ENCODE results near the gene RASEF.

RASEF gene

GRCh38 chr9:82987370-82988189 is 75.4 kb downstream of the RASEF start:
- no peak for DNase-seq (ENCODE audit: low read depth in 1 of 2, low spot score in 1 of 2)
- no peaks in the 10 kb centered on the region for H3K27me3 ChIP-seq (ENCODE audit: insufficient read depth, poor library complexity, severe bottlenecking)
- TF ChIP-seq SPI1 (IDR thresholded peaks at IDR 0.05; ENCODE audit: borderline replicate concordance, low read depth) (no peak), POLR2AphosphoS5 (IDR thresholded peaks at IDR 0.05; ENCODE audit: low read depth) (no peak), REST (IDR thresholded peaks at IDR 0.05; ENCODE audit: insufficient replicate concordance, low read depth) (no peak), CTCF (IDR thresholded peaks at IDR 0.05; ENCODE audit: insufficient read depth, low read length) (no peak), GABPA (IDR thresholded peaks at IDR 0.05; ENCODE audit: low read depth) (no peak)
- H3K27ac ChIP-seq (replicated peaks): no peak overlapping the region
- no peak overlapping the region for H3K4me3 ChIP-seq (replicated peaks; ENCODE audit: insufficient read depth, low read length)

- Histone ChIP-seq H3K27me3 (ENCODE audit: insufficient read depth, poor library complexity, severe bottlenecking) (no peaks in the 10 kb centered on the region), H3K4me3 (replicated peaks; ENCODE audit: insufficient read depth, low read length) (no peak overlapping the region), H3K27ac (replicated peaks) (no peak overlapping the region)
- TF ChIP-seq SPI1 (IDR thresholded peaks at IDR 0.05; ENCODE audit: borderline replicate concordance, low read depth) (no peak), POLR2AphosphoS5 (IDR thresholded peaks at IDR 0.05; ENCODE audit: low read depth) (no peak), REST (IDR thresholded peaks at IDR 0.05; ENCODE audit: insufficient replicate concordance, low read depth) (no peak), CTCF (IDR thresholded peaks at IDR 0.05; ENCODE audit: insufficient read depth, low read length) (no peak), GABPA (IDR thresholded peaks at IDR 0.05; ENCODE audit: low read depth) (no peak)
- DNase-seq (ENCODE audit: low read depth in 1 of 2, low spot score in 1 of 2): no peak
These were observed 81.4 kb downstream of the RASEF start for GRCh38 chr9:82981552-82981951.

- no peak overlapping the region for H3K4me3 ChIP-seq (replicated peaks; ENCODE audit: insufficient read depth, low read length)
- TF ChIP-seq POLR2AphosphoS5 (IDR thresholded peaks at IDR 0.05; ENCODE audit: low read depth) (no peak), SPI1 (IDR thresholded peaks at IDR 0.05; ENCODE audit: borderline replicate concordance, low read depth) (no peak), GABPA (IDR thresholded peaks at IDR 0.05; ENCODE audit: low read depth) (no peak), REST (IDR thresholded peaks at IDR 0.05; ENCODE audit: insufficient replicate concordance, low read depth) (no peak), CTCF (IDR thresholded peaks at IDR 0.05; ENCODE audit: insufficient read depth, low read length) (no peak)
- no peaks in the 10 kb centered on the region for H3K27me3 ChIP-seq (ENCODE audit: insufficient read depth, poor library complexity, severe bottlenecking)
- DNase-seq (ENCODE audit: low read depth in 1 of 2, low spot score in 1 of 2): no peak
- no peak overlapping the region for H3K27ac ChIP-seq (replicated peaks)
These were observed 87.8 kb downstream of the RASEF start for GRCh38 chr9:82975176-82975575.

Measured in HL-60 (cell line).